Endometrial microvascular endothelial cells (primary cell): ENCODE results near the gene PBX3. TPM values are rescaled to one million over a fixed set of nuclear protein-coding genes. Genes with fewer than 3 reads are reported as not detected.

Experiments
- in situ Hi-C: cut with HindIII; loops from 2 replicates; pipeline ENCODE4 v1.10.0; 2017; ENCODE audit warnings: low sequenced_read_pairs, low pct_unique_long_range_greater_than_20kb; ENCODE audit errors: inconsistent ontology term
- total RNA-seq: library from RNA; depleted of rRNA; stranded (reverse); fragments of >200 nt; gene quantifications from one replicate; pipeline ENCODE4 v1.2.3, GENCODE V29; 2015; ENCODE audit errors: inconsistent ontology term

PBX3 gene
- total RNA-seq, 1 donor from 2014 or later, result 18.5 TPM

- in situ Hi-C loops, result no loop called here
Measured at GRCh38 chr9:125995706-125996105, 248.5 kb downstream of the PBX3 start.

DNA sequence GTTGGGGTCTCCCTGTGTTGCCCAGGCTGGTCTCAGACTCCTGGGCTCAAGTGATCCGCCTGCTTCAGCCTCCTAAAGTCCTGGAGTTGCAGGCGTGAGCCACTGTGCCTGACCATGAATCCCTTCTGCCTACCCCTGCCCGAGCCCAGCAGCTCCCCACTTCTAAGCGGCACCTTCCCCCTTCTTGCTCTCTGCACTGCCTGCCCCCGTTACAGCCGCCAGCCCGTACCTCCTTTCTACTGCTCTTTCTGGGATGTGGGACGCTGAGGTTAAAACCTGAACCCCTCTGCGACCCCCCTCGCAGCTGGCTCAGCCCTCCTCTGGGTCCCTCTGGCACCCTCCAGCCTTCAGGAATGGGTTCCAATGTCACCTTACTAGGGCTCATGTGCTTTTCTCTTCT is 249.6 kb downstream of the PBX3 start:
- in situ Hi-C loops, result no loop called here

- in situ Hi-C loops, result no loop called here
Measured at GRCh38 chr9:125997196-125997823, 250.1 kb downstream of the PBX3 start.

GRCh38 chr9:125998837-125999503 is 251.8 kb downstream of the PBX3 start:
- in situ Hi-C loops, result no loop called here

GRCh38 chr9:125999504-125999881 is 252.3 kb downstream of the PBX3 start:
- in situ Hi-C loops, result no loop called here

GRCh38 chr9:126000256-126000655 is 253.1 kb downstream of the PBX3 start:
- in situ Hi-C loops, result no loop called here

DNA sequence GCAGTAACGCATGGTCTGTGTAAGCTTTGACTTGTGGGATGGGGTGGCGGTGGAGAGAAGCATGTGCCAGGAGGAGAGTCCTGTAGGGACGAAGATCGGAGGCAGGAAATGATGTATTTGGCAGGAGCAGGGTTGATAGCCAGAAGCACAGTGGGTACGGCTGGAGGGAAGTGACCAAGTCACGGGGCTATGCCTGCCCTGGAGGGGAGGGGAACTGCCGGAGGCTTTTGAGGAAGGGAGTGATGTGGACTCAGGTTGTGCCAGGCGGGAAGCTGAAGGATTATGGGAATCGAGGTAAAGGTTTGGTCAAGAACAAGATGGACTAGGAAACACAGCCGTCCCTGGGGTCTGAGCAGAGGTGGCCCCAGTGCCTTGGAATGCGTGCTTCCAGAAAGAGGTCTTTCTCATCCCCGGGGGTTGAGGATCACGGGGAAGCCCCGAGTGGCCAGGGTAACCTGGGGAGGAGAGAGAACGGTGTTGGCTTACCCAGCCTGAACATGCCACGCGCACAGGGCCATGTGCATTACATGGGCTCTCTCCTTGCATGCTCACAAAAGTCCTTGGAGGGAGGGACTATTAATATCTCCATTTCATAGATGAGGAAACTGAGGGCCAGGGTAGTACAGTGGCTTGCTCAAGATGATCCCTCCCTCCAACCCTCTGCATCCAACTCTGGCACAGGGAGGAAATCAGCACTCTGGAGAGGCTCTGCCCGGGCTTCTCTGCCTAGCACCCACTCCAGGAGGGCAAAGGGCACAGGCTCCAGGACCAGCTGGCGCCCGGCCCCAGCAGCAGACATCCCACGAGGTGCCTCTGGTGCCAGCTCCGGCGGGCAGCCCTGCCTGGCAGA is 253.8 kb downstream of the PBX3 start:
- in situ Hi-C loops, result no loop called here

- in situ Hi-C loops, result no loop called here
Measured at GRCh38 chr9:126001581-126002225, 254.5 kb downstream of the PBX3 start.

DNA sequence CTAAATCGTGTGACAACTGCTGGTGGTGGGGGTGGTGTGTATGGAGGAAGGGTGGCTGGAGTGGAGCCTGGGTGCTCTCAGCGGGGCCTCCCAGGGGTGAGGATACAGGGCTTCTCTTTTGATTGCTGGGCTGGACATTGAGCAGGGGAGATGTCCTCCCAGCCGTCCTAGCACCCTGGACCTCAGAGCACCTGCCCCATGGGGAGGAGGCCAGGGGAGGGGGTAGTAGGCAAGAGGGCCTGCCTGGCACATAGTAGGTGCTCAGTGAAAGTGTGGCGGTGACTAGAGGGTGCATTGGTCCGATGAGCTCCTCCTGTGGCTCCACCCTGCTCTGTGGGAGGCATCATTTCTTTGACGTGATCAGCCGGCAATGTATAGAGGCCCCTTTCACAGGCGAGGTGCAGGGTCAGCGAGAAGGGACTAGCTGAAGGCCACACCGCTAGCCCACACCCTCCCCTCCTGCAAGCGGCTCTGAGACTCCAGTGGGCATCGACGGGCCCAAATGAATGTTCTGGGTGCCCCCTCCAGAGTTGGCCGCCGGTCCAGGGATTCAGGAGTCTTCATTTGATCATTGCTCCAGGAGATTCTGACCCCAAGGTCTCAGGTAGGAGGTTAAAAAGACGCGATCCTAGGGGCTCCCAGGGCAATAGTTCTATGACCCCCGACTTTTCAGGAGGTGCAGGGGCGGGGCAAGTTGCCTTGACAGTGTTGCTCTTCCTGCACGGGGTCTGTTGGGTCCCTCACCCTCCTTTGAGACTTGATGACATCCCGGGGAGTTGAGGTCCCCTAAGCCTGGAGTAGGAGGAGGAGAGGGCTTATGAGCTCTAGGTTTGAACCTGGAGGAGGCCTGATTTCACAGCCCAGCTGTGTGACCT is 255.5 kb downstream of the PBX3 start:
- in situ Hi-C loops, result no loop called here

DNA sequence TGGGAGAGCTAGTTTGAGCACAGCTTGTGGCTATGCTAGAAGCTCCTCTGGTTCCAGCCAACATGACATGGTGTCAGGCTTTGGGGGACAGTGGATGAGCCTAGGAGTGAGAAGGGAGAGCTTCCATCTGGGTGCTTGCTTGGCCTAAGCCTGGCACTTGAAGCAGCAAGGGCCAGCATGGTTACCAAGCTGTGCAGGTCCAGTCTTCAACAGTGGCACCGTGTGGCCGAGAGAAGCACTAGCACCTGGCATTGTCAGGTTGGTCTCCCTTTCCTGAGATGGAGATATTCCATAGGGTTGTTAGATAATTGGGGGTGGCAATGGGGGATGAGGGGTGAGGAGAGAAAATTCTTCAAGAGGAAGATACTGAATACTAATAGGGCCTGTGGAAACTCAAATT is 261.9 kb downstream of the PBX3 start:
- in situ Hi-C loops, result no loop called here

- in situ Hi-C loops, result no loop called here
Measured at GRCh38 chr9:126014726-126015125, 267.6 kb downstream of the PBX3 start.

DNA sequence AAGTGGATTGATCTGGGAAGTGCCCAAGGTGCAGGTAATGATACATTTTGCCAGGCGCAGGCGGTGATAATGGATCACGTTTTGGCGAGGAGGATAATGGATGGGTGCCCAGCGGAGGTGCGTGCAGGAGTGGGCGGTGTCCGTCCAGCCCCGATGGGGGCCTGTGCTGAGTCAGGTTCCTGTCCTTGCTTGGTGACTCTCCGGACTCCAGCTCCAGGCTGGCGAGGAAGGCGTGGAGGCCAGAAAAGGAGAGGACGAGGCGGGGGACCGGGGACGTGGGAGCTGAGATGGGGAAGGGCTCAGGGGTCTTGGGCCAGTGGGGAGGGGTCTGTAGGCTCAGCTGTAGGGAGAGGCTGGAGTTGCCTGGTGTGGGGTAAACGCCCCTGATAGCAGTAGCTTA is 268.3 kb downstream of the PBX3 start:
- in situ Hi-C loops, result no loop called here

DNA sequence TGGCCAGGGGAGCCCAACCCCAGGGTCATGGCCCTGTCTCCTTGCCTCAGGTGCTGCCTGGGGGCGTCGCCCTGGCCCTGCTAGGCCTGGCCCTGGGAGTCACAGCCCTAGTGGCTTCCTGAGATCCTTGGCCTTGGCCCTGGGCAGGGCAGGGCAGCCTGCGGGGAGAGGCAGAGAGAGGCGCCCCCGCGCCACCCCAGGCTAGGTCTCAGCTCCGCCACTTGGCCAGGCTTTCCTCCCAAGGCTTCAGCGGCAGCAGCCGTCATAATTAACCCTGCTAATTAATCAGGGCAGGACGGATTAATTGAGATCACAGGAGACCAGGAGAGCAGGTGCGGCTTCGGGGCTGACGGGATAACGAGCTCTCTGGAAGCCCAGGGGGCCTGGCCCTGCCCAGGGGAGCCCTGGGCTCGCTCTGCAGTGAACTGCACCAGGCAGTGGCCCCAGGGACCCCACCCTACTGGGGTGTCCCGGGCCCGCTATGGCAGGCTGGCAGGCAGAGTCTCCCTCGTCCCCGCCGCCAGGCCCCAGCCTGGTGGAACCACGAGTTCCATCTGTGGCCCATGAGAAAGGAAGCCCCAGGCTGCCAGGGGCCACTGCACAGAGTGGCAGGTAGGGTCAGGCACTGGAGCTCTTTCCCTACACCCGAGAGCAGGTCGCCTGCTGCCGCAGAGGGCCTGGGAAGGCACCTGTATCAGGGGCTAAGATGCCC is 269.6 kb downstream of the PBX3 start:
- in situ Hi-C loops, result no loop called here

Other genes with a start within 250 kb of the PBX3 start
- 142 TPM for gene MAPKAP1, start 40.2 kb upstream of the PBX3 start, total RNA-seq